B cell (primary cell): ENCODE results near the gene CDC42SE1.

ENCODE experiments used
- EZH2 ChIP-seq: IDR thresholded peaks from 2 replicates; pipeline ENCODE4 v1.6.1; 2012; ENCODE audit warnings: borderline replicate concordance, low read depth, mild to moderate bottlenecking, moderate library complexity, low read length; ENCODE audit not compliant: insufficient read depth, poor library complexity, severe bottlenecking
- TF ChIP-seq, protein P1 (sequence below): fragments of 200-600 bp; IDR thresholded peaks from one replicate; pipeline ENCODE4 v1.8.0; 2022; ENCODE audit warnings: antibody characterized with exemption, mild to moderate bottlenecking

DNA sequence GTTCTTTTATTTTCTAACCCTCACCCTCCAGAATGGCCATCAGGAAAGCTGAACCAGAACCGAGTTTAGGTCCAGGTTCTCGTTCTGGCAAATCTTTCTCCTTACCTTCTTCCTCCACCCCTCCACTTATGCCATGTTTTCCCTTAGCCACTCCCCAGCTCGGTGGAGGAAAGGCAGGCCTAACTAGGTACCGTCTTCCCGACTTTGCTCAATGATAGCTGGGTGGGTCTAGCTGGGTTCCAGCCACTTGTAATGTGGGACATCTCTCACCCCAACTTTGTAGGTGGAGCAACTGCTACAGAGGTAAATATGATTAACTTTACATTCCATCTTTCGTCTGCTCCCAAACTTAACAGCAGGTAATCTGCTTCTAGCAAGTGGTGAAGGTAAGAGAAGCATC lies 22.4 kb downstream of the CDC42SE1 start:
- TF ChIP-seq, protein P1, sequence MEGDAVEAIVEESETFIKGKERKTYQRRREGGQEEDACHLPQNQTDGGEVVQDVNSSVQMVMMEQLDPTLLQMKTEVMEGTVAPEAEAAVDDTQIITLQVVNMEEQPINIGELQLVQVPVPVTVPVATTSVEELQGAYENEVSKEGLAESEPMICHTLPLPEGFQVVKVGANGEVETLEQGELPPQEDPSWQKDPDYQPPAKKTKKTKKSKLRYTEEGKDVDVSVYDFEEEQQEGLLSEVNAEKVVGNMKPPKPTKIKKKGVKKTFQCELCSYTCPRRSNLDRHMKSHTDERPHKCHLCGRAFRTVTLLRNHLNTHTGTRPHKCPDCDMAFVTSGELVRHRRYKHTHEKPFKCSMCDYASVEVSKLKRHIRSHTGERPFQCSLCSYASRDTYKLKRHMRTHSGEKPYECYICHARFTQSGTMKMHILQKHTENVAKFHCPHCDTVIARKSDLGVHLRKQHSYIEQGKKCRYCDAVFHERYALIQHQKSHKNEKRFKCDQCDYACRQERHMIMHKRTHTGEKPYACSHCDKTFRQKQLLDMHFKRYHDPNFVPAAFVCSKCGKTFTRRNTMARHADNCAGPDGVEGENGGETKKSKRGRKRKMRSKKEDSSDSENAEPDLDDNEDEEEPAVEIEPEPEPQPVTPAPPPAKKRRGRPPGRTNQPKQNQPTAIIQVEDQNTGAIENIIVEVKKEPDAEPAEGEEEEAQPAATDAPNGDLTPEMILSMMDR, result no peak
- TF ChIP-seq EZH2, result no peak
